Caco-2 (cell line): ENCODE data around the gene MYO5C. TPM values are rescaled to one million over a fixed set of nuclear protein-coding genes. Genes with fewer than 3 reads are reported as not detected.
"Not testable (repeated sequence)": the region's sequence is repeated elsewhere in the genome, so short reads cannot be mapped to it uniquely, and the experiment has no call there.

ENCODE experiments used
- BruUV-seq: library from RNA; stranded (reverse); fragments of 400-500 nt; replicated peaks from 2 replicates; lab custom pipeline; 2021; lab: Mats Ljungman, UMichigan
- CTCF ChIA-PET: fragments of 300-600 bp; sonication (Branson Sonifier 250); formaldehyde crosslinking; loops from one replicate; lab custom pipeline; 2022; ENCODE audit warnings: antibody characterized with exemption; lab: Charles Lee
- POLR2A ChIA-PET: fragments of 300-600 bp; sonication (Branson Sonifier 250); formaldehyde crosslinking; loops from one replicate; lab custom pipeline; 2022; ENCODE audit warnings: antibody characterized with exemption; lab: Charles Lee
- DNase-seq, 2 experiments: peaks; one replicate each; pipeline versions ENCODE4 v3.0.0 to v3.0.0-alpha.2; 2020 to 2022
- H3K27me3 ChIP-seq: replicated peaks from 2 replicates; pipeline ENCODE4 v1.6.0; 2011; ENCODE audit warnings: low read length; ENCODE audit not compliant: control insufficient read depth, insufficient read depth
- H3K36me3 ChIP-seq: 2 replicates; pipeline ENCODE4 v1.5.1; 2011; ENCODE audit warnings: low read length; ENCODE audit not compliant: control insufficient read depth, insufficient read depth
- H3K4me1 ChIP-seq: fragments of 250-450 bp; sonication (Bioruptor Pico); 2 replicates; pipeline ENCODE4 v1.5.1; 2020; ENCODE audit warnings: mild to moderate bottlenecking
- H3K4me3 ChIP-seq: 2 replicates; pipeline ENCODE4 v1.5.1; 2011; ENCODE audit warnings: low read depth, mild to moderate bottlenecking, control low read depth, low read length
- H3K9me3 ChIP-seq: fragments of 250-450 bp; sonication (Bioruptor Pico); 2 replicates; pipeline ENCODE4 v1.5.1; 2020; ENCODE audit warnings: mild to moderate bottlenecking, moderate library complexity
- H3K27ac Mint-ChIP-seq: one replicate; pipeline ENCODE4 v1.8.0; 2022; ENCODE audit warnings: mixed read lengths; ENCODE audit not compliant: unreplicated experiment
- H3K27me3 Mint-ChIP-seq: one replicate; pipeline ENCODE4 v1.8.0; 2022; ENCODE audit warnings: mixed read lengths; ENCODE audit not compliant: insufficient read depth, unreplicated experiment
- H3K36me3 Mint-ChIP-seq: one replicate; pipeline ENCODE4 v1.8.0; 2022; ENCODE audit warnings: mild to moderate bottlenecking, mixed read lengths; ENCODE audit not compliant: insufficient read depth, unreplicated experiment
- H3K4me1 Mint-ChIP-seq: one replicate; pipeline ENCODE4 v1.8.0; 2022; ENCODE audit warnings: low read depth, mixed read lengths; ENCODE audit not compliant: unreplicated experiment
- H3K4me3 Mint-ChIP-seq: one replicate; pipeline ENCODE4 v1.8.0; 2022; ENCODE audit warnings: mild to moderate bottlenecking, moderate library complexity, mixed read lengths; ENCODE audit not compliant: unreplicated experiment
- H3K9me3 Mint-ChIP-seq: one replicate; pipeline ENCODE4 v1.8.0; 2022; ENCODE audit warnings: mixed read lengths; ENCODE audit not compliant: unreplicated experiment
- CTCF ChIP-seq, 2 experiments: fragments of 200-600 bp in 1 of 2; IDR thresholded peaks; 1 replicate in 1 of 2; 2 replicates in 1 of 2; pipeline versions ENCODE4 v1.5.1 to v1.8.0; 2011 to 2022; ENCODE audit warnings: antibody characterized with exemption in 1 of 2, control low read depth in 1 of 2, inconsistent platforms in 1 of 2, low read depth in 1 of 2, low read length in 1 of 2, mild to moderate bottlenecking in 1 of 2, moderate library complexity in 1 of 2; ENCODE audit not compliant: insufficient read depth in 1 of 2, severe bottlenecking in 1 of 2, unreplicated experiment in 1 of 2
- intact Hi-C: fragments of 100-400 bp; cut with micrococcal nuclease; formaldehyde crosslinking; loops from one replicate; pipeline ENCODE4 v1.10.0; 2022; ENCODE audit not compliant: unreplicated experiment
- total RNA-seq: library from RNA; stranded (reverse); gene quantifications from 2 replicates; pipeline ENCODE4 v1.2.3, GENCODE V29; 2022

Gene MYO5C
- total RNA-seq, 1 experiment from 2014 or later = 33.5 TPM

GRCh38 chr15:52172869-52173268, 122.7 kb downstream of the MYO5C start:
- Histone ChIP-seq H3K4me3 (no peak overlapping the region), H3K4me1 (no peaks in the 10 kb centered on the region), H3K36me3 (no peaks in the 10 kb centered on the region), H3K27me3 (no peaks in the 10 kb centered on the region), H3K9me3 (no peaks in the 10 kb centered on the region)
- ChIA-PET CTCF (interaction anchor here (1.0 kb wide), 1 partner anchor 11 kb away, joined by 3 read pairs; no protein-coding TSS in a partner anchor), POLR2A (no interaction called here)
- TF ChIP-seq CTCF (IDR thresholded peaks at IDR 0.05; ENCODE audit: insufficient read depth in 1 of 2, low read depth in 1 of 2, low read length in 1 of 2, severe bottlenecking in 1 of 2, unreplicated experiment in 1 of 2) = no peak
- intact Hi-C loops = no loop called here
- no TSS peak for BruUV-seq
- no peak overlapping the region for H3K27ac Mint-ChIP-seq
- no peak overlapping the region for H3K4me3 Mint-ChIP-seq
- no peaks in the 10 kb centered on the region for H3K4me1 Mint-ChIP-seq
- no peaks in the 10 kb centered on the region for H3K27me3 Mint-ChIP-seq
- no peaks in the 10 kb centered on the region for H3K36me3 Mint-ChIP-seq
- no peak for DNase-seq
- no peaks in the 10 kb centered on the region for H3K9me3 Mint-ChIP-seq

- ChIA-PET CTCF (interaction anchor here (1.0 kb wide), 1 partner anchor 36 kb away, joined by 4 read pairs; no protein-coding TSS in a partner anchor), POLR2A (no interaction called here)
- intact Hi-C loops = no loop called here
- no peak overlapping the region for H3K4me3 ChIP-seq
- H3K36me3 ChIP-seq = no peaks in the 10 kb centered on the region
- Mint-ChIP-seq H3K4me3 (no peak overlapping the region), H3K27me3 (no peaks in the 10 kb centered on the region), H3K9me3 (no peaks in the 10 kb centered on the region), H3K36me3 (no peaks in the 10 kb centered on the region), H3K27ac (no peak overlapping the region), H3K4me1 (peaks cover 1% of the 10 kb centered on the region)
- no peak for TF ChIP-seq CTCF (IDR thresholded peaks at IDR 0.05; ENCODE audit: insufficient read depth in 1 of 2, low read depth in 1 of 2, low read length in 1 of 2, severe bottlenecking in 1 of 2, unreplicated experiment in 1 of 2)
- H3K4me1 ChIP-seq = no peaks in the 10 kb centered on the region
- no TSS peak for BruUV-seq
- H3K9me3 ChIP-seq = no peaks in the 10 kb centered on the region
- no peak for DNase-seq
- H3K27me3 ChIP-seq = no peaks in the 10 kb centered on the region
Measured at GRCh38 chr15:52171807-52172206, 123.8 kb downstream of the MYO5C start.

- Histone ChIP-seq H3K9me3 (no peaks in the 10 kb centered on the region), H3K27me3 (no peaks in the 10 kb centered on the region), H3K36me3 (no peaks in the 10 kb centered on the region), H3K4me3 (no peak overlapping the region), H3K4me1 (no peaks in the 10 kb centered on the region)
- peaks cover 5% of the 10 kb centered on the region for H3K4me1 Mint-ChIP-seq
- TF ChIP-seq CTCF (IDR thresholded peaks at IDR 0.05; ENCODE audit: insufficient read depth in 1 of 2, low read depth in 1 of 2, low read length in 1 of 2, severe bottlenecking in 1 of 2, unreplicated experiment in 1 of 2) = no peak
- intact Hi-C loops = no loop called here
- no peak overlapping the region for H3K4me3 Mint-ChIP-seq
- DNase-seq = no peak
- no peaks in the 10 kb centered on the region for H3K27me3 Mint-ChIP-seq
- CTCF ChIA-PET = interaction anchor here (1.0 kb wide), 1 partner anchor 37 kb away, joined by 4 read pairs; no protein-coding TSS in a partner anchor
- POLR2A ChIA-PET = no interaction called here
- H3K9me3 Mint-ChIP-seq = no peaks in the 10 kb centered on the region
- H3K36me3 Mint-ChIP-seq = no peaks in the 10 kb centered on the region
- H3K27ac Mint-ChIP-seq = no peak overlapping the region
- BruUV-seq = no TSS peak
Measured at GRCh38 chr15:52171386-52171785, 124.2 kb downstream of the MYO5C start.

GRCh38 chr15:52170199-52170598, 125.4 kb downstream of the MYO5C start:
- intact Hi-C loops, H3K4me1 Mint-ChIP-seq: not testable (repeated sequence)
- CTCF ChIA-PET = interaction anchor here (0.7 kb wide), 1 partner anchor 12 kb away, joined by 4 read pairs; no protein-coding TSS in a partner anchor

GRCh38 chr15:52165494-52166131, 130.0 kb downstream of the MYO5C start:
- H3K4me3 Mint-ChIP-seq, POLR2A ChIA-PET, BruUV-seq, H3K4me3 ChIP-seq, H3K27me3 ChIP-seq, H3K36me3 ChIP-seq, H3K27ac Mint-ChIP-seq, H3K9me3 ChIP-seq, DNase-seq, H3K36me3 Mint-ChIP-seq, intact Hi-C loops, H3K27me3 Mint-ChIP-seq, H3K9me3 Mint-ChIP-seq, H3K4me1 ChIP-seq: not testable (repeated sequence)
- CTCF ChIA-PET = interaction anchor here (2.6 kb wide), 1 partner anchor 43 kb away, joined by 9 read pairs; no protein-coding TSS in a partner anchor
- H3K4me1 Mint-ChIP-seq = peaks cover 13% of the 10 kb centered on the region

More at GRCh38 chr15:52170199-52170598, 125.4 kb downstream of the MYO5C start:
- BruUV-seq, H3K9me3 Mint-ChIP-seq, H3K9me3 ChIP-seq, H3K27ac Mint-ChIP-seq, H3K27me3 Mint-ChIP-seq, H3K4me3 Mint-ChIP-seq, H3K36me3 Mint-ChIP-seq, POLR2A ChIA-PET, H3K27me3 ChIP-seq, DNase-seq, H3K4me3 ChIP-seq, H3K4me1 ChIP-seq, H3K36me3 ChIP-seq: not testable (repeated sequence)
